ENCODE measurements around the gene MOG.

Gene MOG

GRCh38 chr6:29632789-29633533, 23.9 kb upstream of the MOG start, which contains the start of gene GABBR1:
Gene GABBR1 (minus strand): TSS chr6:29633183. CDS start chr6:29632385, 798 bp downstream.
- FAIRE-seq, result peak; percentile 20

GRCh38 chr6:29633534-29633905, 23.4 kb upstream of the MOG start:
- TF ChIP-seq POLR2A (IDR thresholded peaks at IDR 0.05; ENCODE audit: low read depth, low read length), result no peak
- no peak for TF ChIP-seq POU2F2 (IDR thresholded peaks at IDR 0.05; ENCODE audit: low read depth, low read length)
- no peak for TF ChIP-seq PAX5 (IDR thresholded peaks at IDR 0.05; ENCODE audit: insufficient read depth, low read length, severe bottlenecking)
- TF ChIP-seq SPI1 (IDR thresholded peaks at IDR 0.05; ENCODE audit: low read depth, low read length), result no peak
- no peak for TF ChIP-seq POLR2AphosphoS5 (IDR thresholded peaks at IDR 0.05; ENCODE audit: low read depth, low read length)
- TF ChIP-seq TAF1 (IDR thresholded peaks at IDR 0.05; ENCODE audit: low read depth, low read length), result no peak
- FAIRE-seq (no peak), DNase-seq (ENCODE audit: insufficient read length, low spot score) (no peak)

More at GRCh38 chr6:29632789-29633533, 23.9 kb upstream of the MOG start, which contains the start of gene GABBR1:
- no peak for TF ChIP-seq POLR2AphosphoS5 (IDR thresholded peaks at IDR 0.05; ENCODE audit: low read depth, low read length)
- TF ChIP-seq PAX5 (IDR thresholded peaks at IDR 0.05; ENCODE audit: insufficient read depth, low read length, severe bottlenecking), result no peak
- TF ChIP-seq SPI1 (IDR thresholded peaks at IDR 0.05; ENCODE audit: low read depth, low read length), result no peak
- TF ChIP-seq TAF1 (IDR thresholded peaks at IDR 0.05; ENCODE audit: low read depth, low read length), result no peak
- DNase-seq (ENCODE audit: insufficient read length, low spot score), result peak; percentile 83

GRCh38 chr6:29637247-29637646, 19.6 kb upstream of the MOG start:
- DNase-seq (ENCODE audit: insufficient read length, low spot score) (no peak), FAIRE-seq (no peak)
- no peak for TF ChIP-seq POU2F2 (IDR thresholded peaks at IDR 0.05; ENCODE audit: low read depth, low read length)
- TF ChIP-seq SPI1 (IDR thresholded peaks at IDR 0.05; ENCODE audit: low read depth, low read length), result no peak
- TF ChIP-seq PAX5 (IDR thresholded peaks at IDR 0.05; ENCODE audit: insufficient read depth, low read length, severe bottlenecking), result no peak
- TF ChIP-seq POLR2AphosphoS5 (IDR thresholded peaks at IDR 0.05; ENCODE audit: low read depth, low read length), result no peak
- TF ChIP-seq POLR2A (IDR thresholded peaks at IDR 0.05; ENCODE audit: low read depth, low read length), result no peak
- TF ChIP-seq TAF1 (IDR thresholded peaks at IDR 0.05; ENCODE audit: low read depth, low read length), result no peak

GRCh38 chr6:29641430-29642148, 15.3 kb upstream of the MOG start:
- TF ChIP-seq POU2F2 (IDR thresholded peaks at IDR 0.05; ENCODE audit: low read depth, low read length) (no peak), PAX5 (IDR thresholded peaks at IDR 0.05; ENCODE audit: insufficient read depth, low read length, severe bottlenecking) (no peak), POLR2AphosphoS5 (IDR thresholded peaks at IDR 0.05; ENCODE audit: low read depth, low read length) (no peak), POLR2A (IDR thresholded peaks at IDR 0.05; ENCODE audit: low read depth, low read length) (no peak), SPI1 (IDR thresholded peaks at IDR 0.05; ENCODE audit: low read depth, low read length) (no peak), TAF1 (IDR thresholded peaks at IDR 0.05; ENCODE audit: low read depth, low read length) (no peak)
- DNase-seq (ENCODE audit: insufficient read length, low spot score), result no peak
- no peak for FAIRE-seq

GRCh38 chr6:29647927-29648642, 8.8 kb upstream of the MOG start:
- TF ChIP-seq TAF1 (IDR thresholded peaks at IDR 0.05; ENCODE audit: low read depth, low read length) (no peak), POLR2A (IDR thresholded peaks at IDR 0.05; ENCODE audit: low read depth, low read length) (no peak), SPI1 (IDR thresholded peaks at IDR 0.05; ENCODE audit: low read depth, low read length) (no peak), POLR2AphosphoS5 (IDR thresholded peaks at IDR 0.05; ENCODE audit: low read depth, low read length) (no peak), POU2F2 (IDR thresholded peaks at IDR 0.05; ENCODE audit: low read depth, low read length) (no peak)
- FAIRE-seq (peak; percentile 63), DNase-seq (ENCODE audit: insufficient read length, low spot score) (no peak)

- TF ChIP-seq TAF1 (IDR thresholded peaks at IDR 0.05; ENCODE audit: low read depth, low read length) (peak; percentile 60; the same call in 1 of the 2 replicates), POLR2A (IDR thresholded peaks at IDR 0.05; ENCODE audit: low read depth, low read length) (peak; percentile 93), POLR2AphosphoS5 (IDR thresholded peaks at IDR 0.05; ENCODE audit: low read depth, low read length) (peak; percentile 77), POU2F2 (IDR thresholded peaks at IDR 0.05; ENCODE audit: low read depth, low read length) (no peak)
- FAIRE-seq, result peak; percentile 96
- peak; percentile 90 for DNase-seq (ENCODE audit: insufficient read length, low spot score)
Measured at GRCh38 chr6:29649701-29650673, 6.9 kb upstream of the MOG start.

- FAIRE-seq (peak; percentile 35), DNase-seq (ENCODE audit: insufficient read length, low spot score) (no peak)
- TF ChIP-seq PAX5 (IDR thresholded peaks at IDR 0.05; ENCODE audit: insufficient read depth, low read length, severe bottlenecking), result no peak
- no peak for TF ChIP-seq POLR2A (IDR thresholded peaks at IDR 0.05; ENCODE audit: low read depth, low read length)
- TF ChIP-seq POU2F2 (IDR thresholded peaks at IDR 0.05; ENCODE audit: low read depth, low read length), result no peak
- no peak for TF ChIP-seq SPI1 (IDR thresholded peaks at IDR 0.05; ENCODE audit: low read depth, low read length)
- TF ChIP-seq POLR2AphosphoS5 (IDR thresholded peaks at IDR 0.05; ENCODE audit: low read depth, low read length), result no peak
- no peak for TF ChIP-seq TAF1 (IDR thresholded peaks at IDR 0.05; ENCODE audit: low read depth, low read length)
Measured at GRCh38 chr6:29651413-29652197, 5.3 kb upstream of the MOG start.

- TF ChIP-seq POU2F2 (IDR thresholded peaks at IDR 0.05; ENCODE audit: low read depth, low read length), result no peak
- no peak for TF ChIP-seq PAX5 (IDR thresholded peaks at IDR 0.05; ENCODE audit: insufficient read depth, low read length, severe bottlenecking)
- no peak for TF ChIP-seq SPI1 (IDR thresholded peaks at IDR 0.05; ENCODE audit: low read depth, low read length)
- no peak for TF ChIP-seq POLR2A (IDR thresholded peaks at IDR 0.05; ENCODE audit: low read depth, low read length)
- no peak for TF ChIP-seq TAF1 (IDR thresholded peaks at IDR 0.05; ENCODE audit: low read depth, low read length)
- no peak for TF ChIP-seq POLR2AphosphoS5 (IDR thresholded peaks at IDR 0.05; ENCODE audit: low read depth, low read length)
- DNase-seq (ENCODE audit: insufficient read length, low spot score), result no peak
- FAIRE-seq, result no peak
Measured at GRCh38 chr6:29652198-29652584, 4.7 kb upstream of the MOG start.
